IgD-negative memory B cell (primary cell): ENCODE data around the gene KCNAB2. TPM values are rescaled to one million over a fixed set of nuclear protein-coding genes. Genes with fewer than 3 reads are reported as not detected.
A peak's percentile ranks its signal among the peaks of the same experiment; 100 is the strongest.
"Not testable (repeated sequence)": the region's sequence is repeated elsewhere in the genome, so short reads cannot be mapped to it uniquely, and the experiment has no call there.

ENCODE experiments used
- H3K27ac Mint-ChIP-seq, 3 donors: one replicate each; pipeline ENCODE4 v1.8.0; 2020 to 2022; ENCODE audit warnings: mild to moderate bottlenecking in 3 of 3, mixed read lengths in 3 of 3, moderate library complexity in 1 of 3
- H3K27me3 Mint-ChIP-seq: one replicate; pipeline ENCODE4 v1.8.0; 2021; ENCODE audit warnings: mixed read lengths
- H3K36me3 Mint-ChIP-seq: one replicate; pipeline ENCODE4 v1.8.0; 2020; ENCODE audit warnings: mild to moderate bottlenecking, mixed read lengths
- H3K4me1 Mint-ChIP-seq, 3 donors: one replicate each; pipeline ENCODE4 v1.8.0; 2020 to 2022; ENCODE audit warnings: mixed read lengths in 3 of 3, mild to moderate bottlenecking in 1 of 3
- H3K4me3 Mint-ChIP-seq, 4 donors: one replicate each; pipeline ENCODE4 v1.8.0; 2020 to 2022; ENCODE audit warnings: mild to moderate bottlenecking in 4 of 4, mixed read lengths in 4 of 4, moderate library complexity in 3 of 4
- H3K9me3 Mint-ChIP-seq, 3 donors: one replicate each; pipeline ENCODE4 v1.8.0; 2020 to 2021; ENCODE audit warnings: mixed read lengths in 3 of 3, mild to moderate bottlenecking in 1 of 3
- polyA plus RNA-seq: library from polyadenylated mRNA; unstranded; fragments of 300-500 nt; fragmentation: Illumina TruSeq; gene quantifications from one replicate; pipeline ENCODE4 v1.2.3, GENCODE V29; 2021

Gene KCNAB2
- polyA plus RNA-seq, 1 donor from 2014 or later: 20.4 TPM

DNA sequence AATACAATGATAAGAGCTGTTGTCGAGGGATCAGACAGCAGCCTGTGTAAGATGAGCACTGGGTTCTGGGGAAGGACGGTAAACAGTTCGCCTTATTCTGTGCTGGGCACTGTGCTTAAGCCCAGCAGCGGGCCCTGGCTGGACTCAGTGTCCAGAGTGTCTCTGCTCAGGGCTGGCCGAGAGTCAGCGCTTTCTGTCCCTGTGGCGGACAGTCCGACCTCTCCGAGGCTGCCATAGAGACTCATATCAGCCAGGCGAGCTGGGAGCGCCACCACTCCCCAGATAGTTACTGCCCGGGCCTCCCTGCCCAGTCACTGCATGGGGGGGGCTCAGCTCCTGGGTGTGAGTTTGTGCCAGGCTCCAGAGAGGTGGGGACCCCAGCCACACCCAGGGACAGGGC is 38.8 kb upstream of the KCNAB2 start:
- peaks cover 0 to 3% (median 0%) of the 10 kb centered on the region in 3 donors for H3K4me1 Mint-ChIP-seq
- no peaks in the 10 kb centered on the region for H3K9me3 Mint-ChIP-seq
- no peak overlapping the region for H3K27ac Mint-ChIP-seq
- H3K36me3 Mint-ChIP-seq: no peaks in the 10 kb centered on the region
- no peaks in the 10 kb centered on the region for H3K27me3 Mint-ChIP-seq
- no peak overlapping the region for H3K4me3 Mint-ChIP-seq

DNA sequence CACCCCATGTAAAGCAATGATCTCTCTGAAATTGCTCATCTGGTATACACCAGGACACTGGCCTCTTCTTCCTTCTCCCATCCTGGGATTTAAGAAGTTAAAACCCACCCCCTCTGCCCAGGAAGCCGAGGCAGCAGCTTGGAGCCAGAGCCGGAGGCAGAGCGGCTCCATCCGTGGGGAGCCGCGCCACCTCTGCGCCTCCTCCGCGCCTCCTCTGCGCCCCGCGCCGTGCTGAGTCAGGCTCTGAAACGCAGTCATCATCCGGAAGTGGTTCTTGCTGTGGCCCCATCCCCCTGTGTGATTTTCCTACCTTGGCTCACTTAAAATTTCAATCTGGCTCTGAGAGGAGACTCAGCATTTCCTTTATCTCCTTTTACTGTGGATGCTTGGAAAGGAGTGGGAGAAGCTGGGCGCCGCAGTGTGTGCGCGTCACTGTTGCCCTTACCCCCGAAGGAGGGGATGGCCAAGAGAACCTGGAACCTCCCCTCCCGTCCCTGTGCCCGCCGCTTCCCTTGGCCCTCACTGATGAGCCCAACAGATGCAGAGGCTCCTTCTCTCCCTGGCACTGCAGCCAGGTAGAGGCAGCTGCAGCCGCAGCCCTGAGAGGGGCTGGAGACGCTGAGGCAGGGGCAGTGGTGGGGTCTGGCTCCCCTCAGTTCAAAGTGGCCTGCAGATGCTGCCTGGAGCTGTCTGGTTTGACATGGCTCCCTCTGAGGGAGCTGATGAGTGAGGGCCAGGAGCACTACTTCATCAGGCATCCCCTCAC is 38.2 kb upstream of the KCNAB2 start:
- H3K4me3 Mint-ChIP-seq: no peak overlapping the region
- H3K27ac Mint-ChIP-seq: no peak overlapping the region

DNA sequence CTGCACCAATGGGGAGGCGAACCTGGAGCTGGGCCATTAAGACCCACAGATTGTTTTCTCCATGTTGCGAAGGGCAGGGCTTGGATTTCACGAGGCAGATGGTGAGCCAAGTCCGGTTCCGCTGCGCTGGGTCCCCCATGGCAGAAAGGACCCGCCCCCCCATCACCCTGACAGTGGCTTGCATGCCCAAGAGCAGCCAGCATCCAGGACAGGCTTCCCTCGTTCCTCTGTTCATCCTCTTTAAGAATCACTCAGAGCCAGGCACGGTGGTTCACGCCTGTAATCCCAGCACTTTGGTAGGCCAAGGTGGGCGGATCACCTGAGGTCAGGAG is 37.6 kb upstream of the KCNAB2 start:
- no peak overlapping the region for H3K27ac Mint-ChIP-seq
- no peaks in the 10 kb centered on the region for H3K27me3 Mint-ChIP-seq
- H3K4me3 Mint-ChIP-seq: no peak overlapping the region
- peaks cover 0 to 8% (median 2%) of the 10 kb centered on the region in 3 donors for H3K4me1 Mint-ChIP-seq
- H3K9me3 Mint-ChIP-seq: no peaks in the 10 kb centered on the region
- no peaks in the 10 kb centered on the region for H3K36me3 Mint-ChIP-seq

More for the DNA sequence above, 38.2 kb upstream of the KCNAB2 start:
- Mint-ChIP-seq H3K9me3 (no peaks in the 10 kb centered on the region), H3K36me3 (no peaks in the 10 kb centered on the region), H3K27me3 (no peaks in the 10 kb centered on the region), H3K4me1 (peaks cover 0 to 3% (median 0%) of the 10 kb centered on the region in 3 donors)

DNA sequence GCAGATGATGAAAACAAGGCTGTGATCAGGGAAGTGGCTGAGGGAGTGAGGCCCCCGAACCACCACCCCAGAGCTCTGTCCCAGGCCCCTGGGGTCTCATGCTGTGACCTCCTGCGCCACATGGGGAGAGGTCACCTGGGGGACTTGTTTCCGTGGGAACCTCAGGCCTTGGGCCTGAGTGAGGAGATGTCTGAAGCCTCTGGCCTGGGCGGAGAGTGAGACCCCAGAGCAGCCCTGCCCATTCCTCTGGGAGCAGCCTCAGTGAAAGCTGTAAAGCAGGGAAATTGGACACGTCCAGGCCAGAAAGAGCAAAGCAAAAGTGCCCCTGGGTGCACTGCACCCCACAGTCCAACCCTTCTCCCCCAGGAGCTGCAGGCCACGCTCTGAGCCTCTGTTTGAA is 37.0 kb upstream of the KCNAB2 start:
- H3K4me3 Mint-ChIP-seq: no peak overlapping the region
- no peaks in the 10 kb centered on the region for H3K9me3 Mint-ChIP-seq
- H3K27me3 Mint-ChIP-seq: no peaks in the 10 kb centered on the region
- peaks cover 0 to 9% (median 4%) of the 10 kb centered on the region in 3 donors for H3K4me1 Mint-ChIP-seq
- no peaks in the 10 kb centered on the region for H3K36me3 Mint-ChIP-seq
- no peak overlapping the region for H3K27ac Mint-ChIP-seq

DNA sequence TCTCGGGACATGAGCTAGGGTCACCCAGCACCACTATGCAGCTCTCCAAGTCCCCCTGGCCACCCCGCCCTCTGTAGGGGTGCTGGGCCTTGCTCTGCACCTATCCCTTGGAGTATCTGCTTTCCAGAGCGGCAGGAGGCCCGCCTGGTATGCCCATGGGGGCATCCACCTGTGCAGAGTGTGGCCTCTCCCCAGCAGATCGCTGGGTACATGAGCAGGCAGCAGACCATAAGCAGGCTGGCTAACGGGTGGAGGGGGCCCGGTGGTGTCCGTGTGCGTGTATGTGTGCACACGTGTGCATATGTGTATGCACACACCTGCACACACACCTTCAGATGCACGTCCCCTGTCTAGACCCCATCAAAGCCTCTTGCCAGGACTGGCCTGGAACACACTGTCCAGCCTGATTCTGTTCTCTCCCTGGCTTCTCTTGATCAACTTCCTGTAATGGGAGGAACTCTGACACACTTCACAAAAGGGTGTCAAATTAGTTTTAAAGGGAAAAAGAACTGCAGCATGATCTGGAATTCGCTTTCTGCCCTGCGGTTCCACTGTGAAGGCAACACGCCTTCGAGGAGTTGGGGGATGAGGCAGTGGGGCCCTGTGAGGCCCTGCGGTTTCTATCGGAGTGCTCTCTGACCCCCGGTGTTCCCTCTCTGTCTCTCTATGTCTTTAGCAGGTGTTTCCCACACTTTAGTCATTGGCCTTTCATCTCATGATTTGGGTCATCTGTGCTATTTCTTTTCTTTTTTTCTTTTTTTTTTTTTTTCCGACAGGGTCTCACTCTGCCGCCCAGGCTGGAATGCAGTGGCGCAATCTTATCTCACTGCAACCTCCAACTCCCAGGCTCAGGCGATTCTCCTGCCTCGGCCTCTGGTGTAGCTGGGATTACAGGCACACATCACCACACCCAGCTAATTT is 36.3 kb upstream of the KCNAB2 start:
- H3K4me1 Mint-ChIP-seq: peaks cover 4 to 12% (median 4%) of the 10 kb centered on the region in 3 donors
- no peaks in the 10 kb centered on the region for H3K9me3 Mint-ChIP-seq
- H3K27me3 Mint-ChIP-seq: no peaks in the 10 kb centered on the region
- H3K27ac Mint-ChIP-seq: no peak overlapping the region
- H3K4me3 Mint-ChIP-seq: no peak overlapping the region
- H3K36me3 Mint-ChIP-seq: no peaks in the 10 kb centered on the region

DNA sequence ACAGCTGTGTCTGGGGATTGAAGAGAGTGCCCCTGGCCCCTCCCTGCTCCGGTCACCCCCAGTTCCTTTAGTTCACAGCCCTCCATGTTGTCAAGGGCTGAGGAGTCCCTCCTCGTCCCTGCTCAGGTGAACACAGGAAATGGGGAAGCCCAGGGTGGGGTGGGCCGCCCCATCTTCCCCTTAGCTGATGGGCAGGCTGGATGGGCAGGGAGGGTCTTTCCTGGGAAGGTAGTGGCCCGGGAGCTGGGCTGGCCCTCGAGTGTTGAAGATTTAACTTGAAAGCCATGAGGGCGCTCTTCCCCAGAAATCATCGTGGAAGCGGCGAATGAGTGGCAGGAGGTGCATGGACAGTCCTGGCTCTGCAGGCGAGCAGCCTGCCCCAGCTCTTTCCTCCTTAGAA is 35.1 kb upstream of the KCNAB2 start:
- Mint-ChIP-seq H3K27me3 (no peaks in the 10 kb centered on the region), H3K36me3 (no peaks in the 10 kb centered on the region), H3K9me3 (no peaks in the 10 kb centered on the region), H3K4me3 (no peak overlapping the region), H3K4me1 (peaks cover 4 to 12% (median 5%) of the 10 kb centered on the region in 3 donors), H3K27ac (peak overlapping the region in 1 of 3 donors; percentile 63)

DNA sequence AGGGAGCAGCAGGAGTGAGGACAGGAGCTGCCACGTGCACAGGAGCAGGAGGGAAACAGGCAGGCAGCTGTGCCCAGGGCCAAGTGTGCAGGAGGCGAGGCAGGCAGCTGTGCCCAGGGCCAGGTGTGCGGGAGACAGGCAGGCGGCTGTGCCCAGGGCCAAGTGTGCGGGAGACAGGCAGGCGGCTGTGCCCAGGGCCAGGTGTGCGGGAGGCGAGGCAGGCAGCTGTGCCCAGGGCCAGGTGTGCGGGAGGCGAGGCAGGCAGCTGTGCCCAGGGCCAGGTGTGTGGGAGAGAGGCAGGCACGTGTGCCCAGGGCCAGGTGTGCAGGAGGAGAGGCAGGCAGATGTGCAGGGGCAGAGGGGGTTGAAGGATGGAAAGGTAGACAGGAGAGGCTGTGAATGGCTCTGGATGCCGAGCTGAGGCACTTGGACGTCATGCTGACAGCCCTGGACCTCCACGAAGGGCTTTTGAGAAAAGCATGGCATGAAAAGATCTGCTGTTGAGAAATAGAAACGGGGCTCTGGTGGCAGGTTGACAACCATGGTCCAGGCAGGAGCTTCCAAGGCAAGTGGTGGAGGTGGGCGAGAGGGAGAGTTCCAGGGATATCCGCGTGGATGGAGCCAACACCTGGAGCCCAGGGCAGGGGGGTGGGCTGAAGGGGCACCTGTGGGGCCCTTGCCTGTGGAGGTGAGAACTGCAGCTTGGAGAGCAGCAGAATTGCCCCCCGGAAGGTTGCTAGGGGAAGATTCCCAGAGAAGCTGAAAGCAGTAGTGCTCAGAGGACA is 34.3 kb upstream of the KCNAB2 start:
- Mint-ChIP-seq H3K9me3 (no peaks in the 10 kb centered on the region), H3K4me1 (peaks cover 4 to 12% (median 5%) of the 10 kb centered on the region in 3 donors), H3K27ac (peak overlapping the region in 1 of 3 donors; percentile 63), H3K36me3 (no peaks in the 10 kb centered on the region), H3K27me3 (no peaks in the 10 kb centered on the region), H3K4me3 (peak overlapping the region in 1 of 4 donors; percentile 72)

DNA sequence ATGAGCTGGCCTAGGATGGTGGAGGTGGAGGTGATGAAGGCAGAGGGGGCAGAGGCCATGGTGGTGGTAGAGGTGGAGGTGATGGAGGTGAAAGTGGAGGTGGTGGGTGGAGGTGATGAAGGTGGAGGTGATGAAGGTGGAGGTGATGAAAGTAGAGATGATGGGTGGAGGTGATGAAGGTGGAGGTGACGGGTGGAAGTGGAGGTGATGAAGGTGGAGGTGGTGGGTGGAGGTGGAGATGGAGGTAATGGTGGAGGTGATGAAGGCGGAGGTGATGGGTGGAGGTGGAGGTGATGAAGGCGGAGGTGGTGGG is 33.8 kb upstream of the KCNAB2 start:
- Mint-ChIP-seq H3K4me1 (peaks cover 4 to 12% (median 5%) of the 10 kb centered on the region in 3 donors), H3K36me3 (no peaks in the 10 kb centered on the region), H3K27me3 (no peaks in the 10 kb centered on the region), H3K27ac (no peak overlapping the region), H3K9me3 (no peaks in the 10 kb centered on the region), H3K4me3 (no peak overlapping the region)

DNA sequence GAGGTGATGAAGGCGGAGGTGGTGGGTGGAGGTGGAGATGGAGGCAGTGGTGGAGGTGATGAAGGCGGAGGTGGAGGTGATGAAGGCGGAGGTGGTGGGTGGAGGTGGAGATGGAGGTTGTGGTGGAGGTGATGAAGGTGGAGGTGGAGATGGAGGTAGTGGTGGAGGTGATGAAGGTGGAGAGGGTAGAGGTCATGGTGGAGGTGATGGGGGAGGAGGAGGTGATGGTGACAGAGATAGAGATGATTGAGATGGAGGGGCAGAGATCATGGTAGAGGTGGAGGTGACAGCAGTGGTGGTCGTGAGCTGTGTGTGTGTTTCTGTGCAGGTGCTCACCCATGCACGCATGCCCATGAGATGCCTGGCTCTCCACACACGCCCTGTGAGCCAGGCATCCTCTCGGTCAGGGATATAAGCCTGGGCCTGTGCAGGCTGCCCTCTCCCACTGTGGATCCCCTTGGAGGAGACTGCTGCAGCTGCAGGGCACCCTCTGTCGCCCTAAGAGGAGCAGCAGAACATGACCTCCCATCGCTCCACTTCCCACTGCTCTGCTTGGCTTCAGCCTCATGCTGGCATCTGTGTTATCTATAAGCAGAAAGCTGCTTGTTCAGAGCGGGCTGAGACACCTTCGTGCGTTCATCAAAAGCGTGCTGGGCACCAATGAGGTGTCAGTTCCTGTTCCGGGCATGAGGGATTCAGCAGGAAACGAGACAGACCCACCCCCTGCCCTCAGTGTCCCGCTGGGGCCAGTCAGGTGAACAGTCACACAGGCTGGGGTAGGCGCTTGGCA is 33.0 kb upstream of the KCNAB2 start:
- peak overlapping the region in 1 of 4 donors; percentile 45 for H3K4me3 Mint-ChIP-seq
- no peaks in the 10 kb centered on the region for H3K36me3 Mint-ChIP-seq
- H3K4me1 Mint-ChIP-seq: peaks cover 4 to 14% (median 5%) of the 10 kb centered on the region in 3 donors
- H3K9me3 Mint-ChIP-seq: no peaks in the 10 kb centered on the region
- H3K27ac Mint-ChIP-seq: peak overlapping the region in 1 of 3 donors; percentile 91
- no peaks in the 10 kb centered on the region for H3K27me3 Mint-ChIP-seq

DNA sequence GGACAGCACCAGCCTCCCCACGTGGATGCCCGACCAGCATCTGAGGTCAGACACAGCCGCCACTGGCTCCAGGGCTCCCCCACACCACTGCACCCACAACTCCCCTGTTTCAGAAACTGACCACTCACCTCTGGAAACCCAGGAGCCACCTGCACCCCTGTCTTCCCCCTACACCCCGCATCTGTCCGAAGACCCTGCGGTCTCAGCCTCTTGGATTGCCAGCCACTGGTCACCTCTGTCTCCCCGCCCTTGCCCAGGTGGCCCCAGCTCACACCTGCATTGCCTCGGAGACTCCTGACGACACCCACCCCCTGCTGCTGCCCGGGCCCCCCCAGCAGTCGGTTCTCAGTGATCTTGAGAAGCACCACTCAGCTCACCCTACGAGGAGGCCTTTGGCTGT is 32.2 kb upstream of the KCNAB2 start:
- Mint-ChIP-seq H3K4me1 (peaks cover 4 to 14% (median 5%) of the 10 kb centered on the region in 3 donors), H3K4me3 (peak overlapping the region in 1 of 4 donors; percentile 24), H3K27ac (peak overlapping the region in 1 of 3 donors; percentile 91), H3K36me3 (no peaks in the 10 kb centered on the region), H3K27me3 (no peaks in the 10 kb centered on the region), H3K9me3 (no peaks in the 10 kb centered on the region)

DNA sequence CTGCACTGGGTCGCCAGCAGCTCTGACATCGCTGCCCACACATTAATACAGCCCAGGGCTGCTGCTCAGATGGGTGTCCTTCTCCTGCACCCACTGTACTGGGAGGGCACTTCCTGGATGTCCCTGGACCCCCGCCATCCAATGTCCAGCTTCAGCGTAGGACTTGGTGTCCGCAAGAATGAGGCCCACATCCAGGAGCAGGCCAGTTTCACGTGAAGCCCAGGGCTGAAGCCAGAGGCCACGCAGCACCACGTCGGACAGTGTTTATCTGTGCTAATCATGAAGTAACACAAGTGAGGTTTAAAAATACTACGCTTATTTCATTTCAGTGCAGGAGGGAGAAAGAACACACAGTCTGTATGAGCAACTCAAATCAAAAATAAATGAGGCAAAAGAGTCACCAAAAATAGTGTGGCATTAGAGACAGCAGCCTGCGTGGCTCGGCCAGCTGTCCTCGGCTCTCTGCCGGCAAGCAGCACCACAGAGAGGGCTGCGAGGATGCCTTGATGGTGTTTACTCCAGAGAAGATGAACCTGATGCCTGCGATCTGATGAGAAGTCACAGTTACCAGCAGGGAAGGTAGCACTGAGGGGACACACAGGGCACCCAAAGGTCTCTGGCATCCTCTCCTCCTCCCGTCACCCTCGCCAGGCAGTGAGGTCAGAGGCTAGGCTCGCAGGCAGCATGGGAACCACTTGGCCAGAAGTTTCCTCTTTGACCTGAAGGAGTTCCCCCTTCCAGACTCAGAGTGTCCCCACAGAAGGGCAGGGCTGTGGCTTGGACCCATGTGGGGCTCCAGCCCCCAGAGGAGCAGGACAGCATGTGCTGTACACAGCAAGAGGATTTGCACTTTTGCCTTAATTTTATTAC is 31.3 kb upstream of the KCNAB2 start:
- no peaks in the 10 kb centered on the region for H3K27me3 Mint-ChIP-seq
- H3K36me3 Mint-ChIP-seq: no peaks in the 10 kb centered on the region
- peaks cover 4 to 12% (median 5%) of the 10 kb centered on the region in 3 donors for H3K4me1 Mint-ChIP-seq
- no peaks in the 10 kb centered on the region for H3K9me3 Mint-ChIP-seq
- H3K4me3 Mint-ChIP-seq: peak overlapping the region in 2 of 4 donors; percentile 17 to 33
- H3K27ac Mint-ChIP-seq: no peak overlapping the region

DNA sequence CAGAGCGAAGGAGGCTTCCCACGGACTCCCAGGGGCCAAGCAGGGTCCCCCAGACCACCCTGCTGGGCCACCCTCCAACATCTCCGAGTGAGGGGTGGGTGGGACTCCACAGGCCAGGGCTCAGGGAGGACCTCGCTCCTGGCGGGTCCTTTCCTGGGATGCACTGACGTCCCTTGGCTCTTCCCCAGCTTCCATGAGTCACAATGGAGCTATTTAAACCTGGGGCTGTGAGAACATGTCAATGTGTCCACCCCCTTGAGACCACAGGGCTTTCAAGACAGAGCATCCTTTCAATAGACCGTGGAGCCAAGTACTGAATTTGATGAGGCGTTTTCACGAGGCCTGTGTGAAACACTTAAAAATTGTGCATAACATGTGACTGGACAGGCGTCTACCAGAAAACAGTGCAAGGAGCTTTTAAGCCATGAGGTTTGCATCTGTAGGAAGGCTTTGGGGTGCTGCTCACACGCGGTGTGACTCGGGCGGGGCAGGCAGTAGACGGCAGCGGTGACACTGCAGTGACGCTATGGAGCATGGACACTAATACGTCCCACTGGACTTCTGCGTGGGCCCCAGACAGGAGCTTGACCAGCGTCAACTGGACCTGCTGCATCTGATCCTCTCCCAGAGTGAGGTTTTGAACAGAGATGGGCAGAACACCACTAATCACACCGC is 29.4 kb upstream of the KCNAB2 start:
- no peaks in the 10 kb centered on the region for H3K9me3 Mint-ChIP-seq
- H3K4me1 Mint-ChIP-seq: peaks cover 4 to 11% (median 5%) of the 10 kb centered on the region in 3 donors
- H3K27me3 Mint-ChIP-seq: no peaks in the 10 kb centered on the region
- H3K36me3 Mint-ChIP-seq: peaks cover 2% of the 10 kb centered on the region
- peak overlapping the region in 1 of 3 donors; percentile 47 for H3K27ac Mint-ChIP-seq
- H3K4me3 Mint-ChIP-seq: no peak overlapping the region

DNA sequence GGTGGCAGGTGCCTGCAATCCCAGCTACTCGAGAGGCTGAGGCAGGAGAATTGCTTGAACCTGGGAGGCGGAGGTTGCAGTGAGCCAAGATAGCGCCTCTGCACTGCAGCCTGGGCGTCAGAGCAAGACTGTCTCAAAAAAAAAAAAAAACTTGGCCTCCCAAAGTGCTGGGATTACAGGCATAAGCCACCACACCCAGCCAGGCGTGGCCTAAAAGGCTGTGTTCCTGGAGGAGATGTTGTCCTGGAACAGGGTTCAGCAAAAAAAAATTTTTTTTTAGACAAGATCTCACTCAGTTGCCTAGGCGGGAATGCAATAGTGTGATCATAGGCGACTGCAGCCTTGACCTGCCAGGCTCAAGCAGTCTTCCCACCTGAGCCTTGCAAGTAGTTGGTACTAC is 28.0 kb upstream of the KCNAB2 start:
- peaks cover 4 to 10% (median 5%) of the 10 kb centered on the region in 3 donors for H3K4me1 Mint-ChIP-seq
- not testable (repeated sequence) for H3K27me3 Mint-ChIP-seq

More for the DNA sequence above, 28.0 kb upstream of the KCNAB2 start:
- H3K9me3 Mint-ChIP-seq, H3K27ac Mint-ChIP-seq, H3K4me3 Mint-ChIP-seq, H3K36me3 Mint-ChIP-seq: not testable (repeated sequence)
